T-cell (primary cell): ENCODE data around the gene KCNIP4. TPM values are rescaled to one million over a fixed set of nuclear protein-coding genes. Genes with fewer than 3 reads are reported as not detected.
"Not testable (repeated sequence)": the region's sequence is repeated elsewhere in the genome, so short reads cannot be mapped to it uniquely, and the experiment has no call there.

Experiments used
- ATAC-seq, 4 experiments: fragments of 200-7000 bp in 3 of 4; fragments of 150-1000 bp in 1 of 4; cut with Tn5 transposase; replicated peaks in 1 of 4; 1 replicate in 3 of 4; 2 replicates in 1 of 4; pipeline ENCODE4 v1.10.0; 2021; ENCODE audit warnings: moderate library complexity in 3 of 4, mild to moderate bottlenecking in 2 of 4, moderate number of reproducible peaks in 1 of 4
- CTCF ChIA-PET, 2 donors: fragments of 300-600 bp; sonication (Branson Sonifier 250); formaldehyde crosslinking; loops; one replicate each; lab custom pipeline; 2022; ENCODE audit warnings: antibody characterized with exemption in 2 of 2; lab: Charles Lee
- POLR2A ChIA-PET, 2 donors: fragments of 300-600 bp; sonication (Branson Sonifier 250); formaldehyde crosslinking; loops; one replicate each; lab custom pipeline; 2022; ENCODE audit warnings: antibody characterized with exemption in 2 of 2; lab: Charles Lee
- DNase-seq, 35 experiments: peaks; one replicate each; pipeline versions ENCODE4 v3.0.0 to v3.0.0-alpha.2; 2013 to 2023
- H3K27ac ChIP-seq: one replicate; pipeline ENCODE4 v1.5.1; 2013; ENCODE audit warnings: low read length
- H3K27me3 ChIP-seq, 2 experiments: replicated peaks in 1 of 2; 1 replicate in 1 of 2; 2 replicates in 1 of 2; pipeline versions ENCODE4 v1.6.1 to v1.7.0; 2013; ENCODE audit warnings: low read length in 1 of 2, mixed read lengths in 1 of 2; ENCODE audit not compliant: control insufficient read depth in 2 of 2, insufficient read depth in 2 of 2; ENCODE audit errors: extremely low read depth in 1 of 2
- H3K36me3 ChIP-seq, 2 donors: 1 replicate in 1 of 2; 2 replicates in 1 of 2; pipeline versions ENCODE4 v1.6.1 to v1.7.0; 2013; ENCODE audit warnings: low read length in 1 of 2; ENCODE audit not compliant: control insufficient read depth in 2 of 2, insufficient read depth in 1 of 2; ENCODE audit errors: extremely low read depth in 1 of 2
- H3K4me1 ChIP-seq, 2 experiments: 1 replicate in 1 of 2; 2 replicates in 1 of 2; pipeline versions ENCODE4 v1.6.1 to v1.7.0; 2013; ENCODE audit warnings: low read length in 2 of 2, mixed read lengths in 1 of 2; ENCODE audit not compliant: insufficient read depth in 2 of 2, control insufficient read depth in 1 of 2; ENCODE audit errors: extremely low read depth in 1 of 2
- H3K4me3 ChIP-seq, 2 donors: 1 replicate in 1 of 2; 2 replicates in 1 of 2; pipeline versions ENCODE4 v1.5.1 to v1.7.0; 2013; ENCODE audit warnings: mild to moderate bottlenecking in 2 of 2, low read length in 1 of 2, moderate library complexity in 1 of 2; ENCODE audit not compliant: control insufficient read depth in 1 of 2; ENCODE audit errors: extremely low read depth in 1 of 2
- H3K9me3 ChIP-seq: 2 replicates; pipeline ENCODE4 v1.7.0; 2013
- H3K27ac Mint-ChIP-seq, 2 donors: one replicate each; pipeline ENCODE4 v1.8.0; 2020 to 2021; ENCODE audit warnings: mild to moderate bottlenecking in 2 of 2, mixed read lengths in 2 of 2
- H3K27me3 Mint-ChIP-seq, 2 donors: one replicate each; pipeline ENCODE4 v1.8.0; 2021 to 2022; ENCODE audit warnings: mixed read lengths in 2 of 2
- H3K36me3 Mint-ChIP-seq: one replicate; pipeline ENCODE4 v1.8.0; 2021; ENCODE audit warnings: mixed read lengths
- H3K4me1 Mint-ChIP-seq, 3 donors: one replicate each; pipeline ENCODE4 v1.8.0; 2020 to 2022; ENCODE audit warnings: mixed read lengths in 3 of 3, mild to moderate bottlenecking in 1 of 3
- H3K4me3 Mint-ChIP-seq, 3 donors: one replicate each; pipeline ENCODE4 v1.8.0; 2020 to 2022; ENCODE audit warnings: mild to moderate bottlenecking in 3 of 3, mixed read lengths in 3 of 3, moderate library complexity in 3 of 3
- H3K9me3 Mint-ChIP-seq, 3 donors: one replicate each; pipeline ENCODE4 v1.8.0; 2020 to 2022; ENCODE audit warnings: mixed read lengths in 3 of 3
- WGBS: methylation state at CpG from one replicate; pipeline ENCODE4 v1.1.5; 2013; ENCODE audit warnings: missing lambda C conversion rate; ENCODE audit not compliant: insufficient coverage; 5-methylcytosine and 5-hydroxymethylcytosine counted together
- total RNA-seq, 35 experiments: library from RNA in 6 of 35; stranded (reverse) in 6 of 35; fragments of 120-200 nt in 1 of 35; gene quantifications; one replicate each; pipeline versions ENCODE4 v1.2.1 to v1.2.4 and lab custom pipeline; 2013 to 2026

Gene KCNIP4
- total RNA-seq (not detected), total RNA-seq (lab: John Stamatoyannopoulos, UW) (0 to 0.15 (median 0) reads per million in 29 experiments)
- not detected for total RNA-seq (2013)

- ATAC-seq (peak in 3 of 4 experiments; percentile 48 to 57 (median 51)), DNase-seq (peak in 2 of 35 experiments; percentile 1 to 5)
- ChIA-PET CTCF (no interaction called here), POLR2A (no interaction called here)
- H3K9me3 Mint-ChIP-seq = peaks cover 8 to 13% (median 11%) of the 10 kb centered on the region in 3 donors
- H3K4me1 Mint-ChIP-seq = no peaks in the 10 kb centered on the region
- Histone ChIP-seq H3K4me1 (no peaks in the 10 kb centered on the region), H3K27me3 (peaks cover 2 to 10% of the 10 kb centered on the region in 2 experiments), H3K9me3 (no peaks in the 10 kb centered on the region), H3K4me3 (peak within 1 kb of the TSS in 1 of 2 donors; percentile 15), H3K27ac (no peak within 1 kb of the TSS), H3K36me3 (no peaks in the 10 kb centered on the region)
- H3K4me3 Mint-ChIP-seq = peak within 1 kb of the TSS in 1 of 3 donors; percentile 27
- peaks cover 19 to 34% of the 10 kb centered on the region in 2 donors for H3K27me3 Mint-ChIP-seq
- H3K27ac Mint-ChIP-seq = no peak within 1 kb of the TSS
- no peaks in the 10 kb centered on the region for H3K36me3 Mint-ChIP-seq
- whole genome bisulfite sequencing = 6% methylated on average over 73 of the region's 81 CpGs
These were observed at the start of gene KCNIP4 for GRCh38 chr4:21948347-21949072. Gene KCNIP4 (minus strand): TSS chr4:21948772.

DNA sequence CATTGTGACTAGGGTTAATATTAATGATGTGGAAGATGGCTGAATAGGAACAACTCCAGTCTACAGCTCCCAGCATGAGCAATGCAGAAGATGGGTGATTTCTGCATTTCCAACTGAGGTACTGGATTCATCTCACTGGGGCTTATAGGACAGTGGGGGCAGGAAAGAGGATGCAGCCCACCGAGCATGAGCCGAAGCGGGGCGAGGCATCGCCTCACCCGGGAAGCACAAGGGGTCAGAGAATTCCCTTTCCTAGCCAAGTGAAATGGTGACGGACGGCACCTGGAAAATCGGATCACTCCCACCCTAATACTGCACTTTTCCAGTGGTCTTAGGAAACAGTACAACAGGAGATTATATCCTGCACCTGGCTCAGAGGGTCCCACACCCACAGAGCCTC lies 48.0 kb upstream of the KCNIP4 start:
- H3K4me3 ChIP-seq, H3K36me3 ChIP-seq, H3K27ac Mint-ChIP-seq, H3K27ac ChIP-seq, H3K27me3 ChIP-seq, H3K4me3 Mint-ChIP-seq, H3K9me3 ChIP-seq, H3K36me3 Mint-ChIP-seq, H3K27me3 Mint-ChIP-seq, ATAC-seq, DNase-seq, H3K4me1 ChIP-seq, POLR2A ChIA-PET, H3K4me1 Mint-ChIP-seq, CTCF ChIA-PET: not testable (repeated sequence)
- H3K9me3 Mint-ChIP-seq = peaks cover 10 to 29% (median 18%) of the 10 kb centered on the region in 3 donors
- WGBS = 98% methylated on average over 7 of the region's 9 CpGs

- no peak overlapping the region for H3K27ac ChIP-seq
- H3K4me1 Mint-ChIP-seq = no peaks in the 10 kb centered on the region
- H3K9me3 ChIP-seq = no peaks in the 10 kb centered on the region
- CTCF ChIA-PET = no interaction called here
- H3K4me3 Mint-ChIP-seq = no peak overlapping the region
- POLR2A ChIA-PET = interaction anchor here in 1 of 2 donors (0.9 kb wide), 1 partner anchor 20 kb away, joined by 3 read pairs; no protein-coding TSS in a partner anchor
- no peak for ATAC-seq
- H3K27me3 Mint-ChIP-seq = no peaks in the 10 kb centered on the region
- H3K27ac Mint-ChIP-seq = no peak overlapping the region
- no CpG with 5 or more reads among the region's 1 CpG for WGBS
- H3K36me3 ChIP-seq = no peaks in the 10 kb centered on the region
- no peaks in the 10 kb centered on the region for H3K36me3 Mint-ChIP-seq
- peaks cover 8 to 18% (median 13%) of the 10 kb centered on the region in 3 donors for H3K9me3 Mint-ChIP-seq
- H3K27me3 ChIP-seq = no peaks in the 10 kb centered on the region
- no peaks in the 10 kb centered on the region for H3K4me1 ChIP-seq
- no peak overlapping the region for H3K4me3 ChIP-seq
- DNase-seq = no peak
These were observed 43.8 kb upstream of the KCNIP4 start for GRCh38 chr4:21992330-21992729.

DNA sequence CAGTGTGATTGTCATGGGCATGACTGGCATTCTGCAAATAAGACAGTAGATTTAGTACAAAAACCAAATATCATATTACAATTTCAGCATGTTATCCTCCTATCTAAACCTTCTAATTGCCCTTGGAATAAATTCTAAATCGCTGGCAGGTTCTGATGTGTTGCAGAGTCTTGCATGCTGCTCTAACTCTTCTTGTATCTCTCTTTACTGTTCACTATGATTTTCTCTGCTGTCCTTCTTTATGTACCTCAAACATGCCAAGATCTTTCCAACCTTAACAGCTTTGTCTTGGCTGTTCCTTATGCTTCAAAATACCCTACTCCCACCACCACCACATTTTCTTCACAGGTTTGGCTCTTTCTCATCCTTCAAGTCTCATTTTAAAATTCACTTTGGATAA lies 43.0 kb upstream of the KCNIP4 start:
- ChIA-PET POLR2A (interaction anchor here in 1 of 2 donors (0.9 kb wide), 1 partner anchor 19 kb away, joined by 3 read pairs; no protein-coding TSS in a partner anchor), CTCF (no interaction called here)
- no peaks in the 10 kb centered on the region for H3K27me3 Mint-ChIP-seq
- Histone ChIP-seq H3K9me3 (no peaks in the 10 kb centered on the region), H3K27ac (no peak overlapping the region), H3K4me3 (no peak overlapping the region), H3K36me3 (no peaks in the 10 kb centered on the region), H3K4me1 (no peaks in the 10 kb centered on the region), H3K27me3 (no peaks in the 10 kb centered on the region)
- peaks cover 8 to 17% (median 15%) of the 10 kb centered on the region in 3 donors for H3K9me3 Mint-ChIP-seq
- DNase-seq (no peak), ATAC-seq (no peak)
- no peak overlapping the region for H3K4me3 Mint-ChIP-seq
- no peaks in the 10 kb centered on the region for H3K36me3 Mint-ChIP-seq
- WGBS = 57% methylated on average over 1 of the region's 1 CpG
- H3K27ac Mint-ChIP-seq = no peak overlapping the region
- H3K4me1 Mint-ChIP-seq = no peaks in the 10 kb centered on the region

DNA sequence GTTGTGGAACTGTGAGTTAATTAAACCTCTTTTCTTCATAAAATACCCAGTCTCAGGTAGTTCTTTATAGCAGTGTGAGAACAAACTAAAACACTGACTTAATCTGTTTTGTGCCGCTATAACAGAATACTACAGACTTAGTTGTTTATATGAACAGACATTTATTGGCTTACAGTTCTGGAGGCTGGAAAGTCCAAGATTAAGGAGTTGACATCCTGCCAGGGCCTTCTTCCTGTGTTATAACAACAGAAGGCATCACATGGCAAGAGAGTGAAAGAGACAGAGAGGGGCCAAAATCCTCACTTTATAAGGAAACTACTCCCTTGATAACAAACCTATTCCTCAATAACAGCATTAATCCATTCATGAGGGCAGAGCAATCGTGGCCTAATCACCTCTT lies 42.5 kb upstream of the KCNIP4 start:
- Mint-ChIP-seq H3K4me1 (no peaks in the 10 kb centered on the region), H3K4me3 (no peak overlapping the region), H3K36me3 (no peaks in the 10 kb centered on the region), H3K9me3 (peaks cover 8 to 14% (median 12%) of the 10 kb centered on the region in 3 donors), H3K27ac (no peak overlapping the region), H3K27me3 (no peaks in the 10 kb centered on the region)
- ChIA-PET POLR2A (no interaction called here), CTCF (no interaction called here)
- no peak overlapping the region for H3K4me3 ChIP-seq
- no peaks in the 10 kb centered on the region for H3K9me3 ChIP-seq
- H3K4me1 ChIP-seq = no peaks in the 10 kb centered on the region
- no peak for ATAC-seq
- no peak overlapping the region for H3K27ac ChIP-seq
- H3K36me3 ChIP-seq = no peaks in the 10 kb centered on the region
- WGBS = 43% methylated on average over 1 of the region's 2 CpGs
- DNase-seq = no peak
- no peaks in the 10 kb centered on the region for H3K27me3 ChIP-seq

DNA sequence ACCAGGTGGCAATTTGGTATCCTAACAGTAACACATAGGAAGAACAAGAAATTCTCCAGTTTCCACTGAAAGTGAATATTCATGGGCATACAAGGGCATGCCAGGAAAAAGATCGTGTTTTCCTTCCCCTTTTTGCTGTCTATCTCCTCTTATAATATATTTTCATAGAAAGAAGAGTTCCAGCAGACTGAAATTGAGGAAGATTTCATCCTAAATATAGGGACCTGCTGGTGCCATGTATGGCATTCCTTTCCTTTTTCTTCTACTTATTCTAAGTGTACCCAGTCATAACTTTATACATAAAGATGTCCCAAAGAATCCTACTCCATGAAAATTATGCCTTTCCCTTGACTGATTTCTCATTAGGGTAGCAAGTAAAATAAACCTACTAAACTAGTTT lies 40.8 kb upstream of the KCNIP4 start:
- H3K4me3 ChIP-seq = no peak overlapping the region
- ATAC-seq = no peak
- Mint-ChIP-seq H3K36me3 (no peaks in the 10 kb centered on the region), H3K4me1 (no peaks in the 10 kb centered on the region), H3K27ac (no peak overlapping the region), H3K9me3 (peaks cover 5 to 12% (median 6%) of the 10 kb centered on the region in 3 donors), H3K27me3 (no peaks in the 10 kb centered on the region), H3K4me3 (no peak overlapping the region)
- ChIA-PET CTCF (no interaction called here), POLR2A (no interaction called here)
- no peaks in the 10 kb centered on the region for H3K4me1 ChIP-seq
- no CpG with 5 or more reads among the region's 1 CpG for WGBS
- H3K27me3 ChIP-seq = no peaks in the 10 kb centered on the region
- DNase-seq = no peak
- no peaks in the 10 kb centered on the region for H3K36me3 ChIP-seq
- no peaks in the 10 kb centered on the region for H3K9me3 ChIP-seq
- no peak overlapping the region for H3K27ac ChIP-seq
